Measurements from ENCODE around the gene GPAT2.
A peak's percentile ranks its signal among the peaks of the same experiment; 100 is the strongest.
"Not testable (repeated sequence)": the region's sequence is repeated elsewhere in the genome, so short reads cannot be mapped to it uniquely, and the experiment has no call there.

GPAT2 gene

GRCh38 chr2:96035554-96035953 lies 838 bp upstream of the GPAT2 start:
- not testable (repeated sequence) for DNase-seq (ENCODE audit: low read depth); H3K4me3 ChIP-seq (ENCODE audit: control insufficient read depth, low read depth, low read length)

GRCh38 chr2:96033997-96034396 lies 719 bp downstream of the GPAT2 start:
- not testable (repeated sequence) for DNase-seq (ENCODE audit: low read depth); H3K4me3 ChIP-seq (ENCODE audit: control insufficient read depth, low read depth, low read length)

- H3K4me3 ChIP-seq (ENCODE audit: control insufficient read depth, low read depth, low read length); DNase-seq (ENCODE audit: low read depth): not testable (repeated sequence)
These were observed 6.9 kb downstream of the GPAT2 start for GRCh38 chr2:96027725-96028325.

- not testable (repeated sequence) for H3K4me3 ChIP-seq (ENCODE audit: control insufficient read depth, low read depth, low read length); DNase-seq (ENCODE audit: low read depth)
These were observed 9.0 kb downstream of the GPAT2 start for GRCh38 chr2:96025755-96026154.

DNA sequence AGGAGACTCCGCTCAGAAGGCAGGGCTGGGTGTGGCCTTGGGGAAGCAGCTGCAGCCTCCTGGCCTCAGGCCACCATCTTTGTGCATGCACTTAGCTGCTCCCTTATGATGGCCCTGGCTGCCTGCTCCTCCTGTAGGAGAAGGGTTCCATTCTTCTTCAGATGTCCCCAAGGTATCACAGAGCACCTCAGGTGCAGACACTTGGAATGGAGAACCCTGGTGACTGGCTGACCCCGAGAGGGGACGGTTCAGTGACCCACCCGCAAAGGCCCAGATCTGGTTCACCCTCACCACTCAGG lies 9.6 kb downstream of the GPAT2 start:
- no peak overlapping the region for H3K4me3 ChIP-seq (ENCODE audit: control insufficient read depth, low read depth, low read length)
- TF ChIP-seq, protein P1, sequence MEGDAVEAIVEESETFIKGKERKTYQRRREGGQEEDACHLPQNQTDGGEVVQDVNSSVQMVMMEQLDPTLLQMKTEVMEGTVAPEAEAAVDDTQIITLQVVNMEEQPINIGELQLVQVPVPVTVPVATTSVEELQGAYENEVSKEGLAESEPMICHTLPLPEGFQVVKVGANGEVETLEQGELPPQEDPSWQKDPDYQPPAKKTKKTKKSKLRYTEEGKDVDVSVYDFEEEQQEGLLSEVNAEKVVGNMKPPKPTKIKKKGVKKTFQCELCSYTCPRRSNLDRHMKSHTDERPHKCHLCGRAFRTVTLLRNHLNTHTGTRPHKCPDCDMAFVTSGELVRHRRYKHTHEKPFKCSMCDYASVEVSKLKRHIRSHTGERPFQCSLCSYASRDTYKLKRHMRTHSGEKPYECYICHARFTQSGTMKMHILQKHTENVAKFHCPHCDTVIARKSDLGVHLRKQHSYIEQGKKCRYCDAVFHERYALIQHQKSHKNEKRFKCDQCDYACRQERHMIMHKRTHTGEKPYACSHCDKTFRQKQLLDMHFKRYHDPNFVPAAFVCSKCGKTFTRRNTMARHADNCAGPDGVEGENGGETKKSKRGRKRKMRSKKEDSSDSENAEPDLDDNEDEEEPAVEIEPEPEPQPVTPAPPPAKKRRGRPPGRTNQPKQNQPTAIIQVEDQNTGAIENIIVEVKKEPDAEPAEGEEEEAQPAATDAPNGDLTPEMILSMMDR (IDR thresholded peaks at IDR 0.05; ENCODE audit: control insufficient read depth, insufficient read depth, low read depth, low read length, missing control alignments), result no peak
- DNase-seq (ENCODE audit: low read depth), result no peak

GRCh38 chr2:96024336-96025193 lies 10.2 kb downstream of the GPAT2 start:
- TF ChIP-seq, protein P1 (IDR thresholded peaks at IDR 0.05; ENCODE audit: control insufficient read depth, insufficient read depth, low read depth, low read length, missing control alignments), result no peak
- no peak for DNase-seq (ENCODE audit: low read depth)
- H3K4me3 ChIP-seq (ENCODE audit: control insufficient read depth, low read depth, low read length), result no peak overlapping the region

DNA sequence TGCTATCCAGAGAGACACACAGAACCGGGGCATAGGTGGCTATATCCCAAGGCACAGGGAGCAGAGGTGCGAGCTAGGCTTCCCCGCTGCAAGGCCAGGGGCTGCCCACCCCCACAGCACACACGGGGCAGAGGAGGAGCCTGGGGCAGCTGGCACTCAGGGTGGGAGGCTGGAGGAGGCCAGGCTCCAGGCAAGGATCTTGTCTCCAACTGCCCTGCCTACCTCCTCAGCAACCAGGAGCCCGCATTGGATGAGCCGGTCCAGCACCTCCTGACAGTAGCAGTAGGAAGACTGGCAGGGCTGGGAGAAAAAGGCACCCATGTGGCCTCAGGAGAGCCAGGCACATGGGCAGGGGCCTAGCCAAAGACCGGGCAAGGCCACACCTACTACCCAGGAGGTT lies 11.0 kb downstream of the GPAT2 start:
- not testable (repeated sequence) for H3K4me3 ChIP-seq (ENCODE audit: control insufficient read depth, low read depth, low read length); DNase-seq (ENCODE audit: low read depth)

GRCh38 chr2:96022701-96023447 lies 11.8 kb downstream of the GPAT2 start:
- H3K4me3 ChIP-seq (ENCODE audit: control insufficient read depth, low read depth, low read length), result not testable (repeated sequence)
- peak; percentile 21 for DNase-seq (ENCODE audit: low read depth)
- TF ChIP-seq, protein P1 (IDR thresholded peaks at IDR 0.05; ENCODE audit: control insufficient read depth, insufficient read depth, low read depth, low read length, missing control alignments), result peak; percentile 84

- not testable (repeated sequence) for DNase-seq (ENCODE audit: low read depth); H3K4me3 ChIP-seq (ENCODE audit: control insufficient read depth, low read depth, low read length)
These were observed 12.6 kb downstream of the GPAT2 start for GRCh38 chr2:96022126-96022525.

- not testable (repeated sequence) for H3K4me3 ChIP-seq (ENCODE audit: control insufficient read depth, low read depth, low read length); DNase-seq (ENCODE audit: low read depth)
These were observed 13.6 kb downstream of the GPAT2 start for GRCh38 chr2:96021142-96021541.

GRCh38 chr2:96019909-96020590 lies 14.7 kb downstream of the GPAT2 start:
- DNase-seq (ENCODE audit: low read depth); H3K4me3 ChIP-seq (ENCODE audit: control insufficient read depth, low read depth, low read length): not testable (repeated sequence)

GRCh38 chr2:96016321-96016720 lies 18.4 kb downstream of the GPAT2 start:
- not testable (repeated sequence) for DNase-seq (ENCODE audit: low read depth)

DNA sequence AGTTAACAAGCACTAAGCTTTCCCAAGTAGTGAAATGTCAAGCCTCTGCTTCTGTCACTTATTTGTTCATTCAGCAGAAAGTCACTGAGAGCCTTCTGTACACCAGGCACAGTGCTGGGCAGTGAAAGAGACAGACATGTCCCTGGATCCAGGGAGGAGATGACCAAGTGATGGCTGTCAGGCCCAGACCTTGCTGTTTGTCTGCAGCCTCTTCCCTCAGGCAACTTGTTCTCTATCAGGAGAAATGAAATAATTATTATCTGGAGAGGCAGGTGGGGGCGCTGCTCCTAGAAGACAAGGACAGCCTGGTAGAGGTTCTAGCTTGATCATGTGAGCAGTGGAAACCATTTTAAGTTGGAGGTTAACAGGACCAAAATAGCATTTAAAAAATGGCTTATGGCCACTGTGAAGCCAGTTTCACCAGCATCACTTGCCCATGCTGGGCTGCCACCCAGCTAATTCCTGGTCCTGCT lies 21.9 kb downstream of the GPAT2 start:
- not testable (repeated sequence) for H3K4me3 ChIP-seq (ENCODE audit: control insufficient read depth, low read depth, low read length); DNase-seq (ENCODE audit: low read depth)

More at GRCh38 chr2:96016321-96016720, 18.4 kb downstream of the GPAT2 start:
- not testable (repeated sequence) for H3K4me3 ChIP-seq (ENCODE audit: control insufficient read depth, low read depth, low read length)

All from AG09309 (cell line).